Caco-2 (cell line): ENCODE data around the gene SNX32. TPM values are rescaled to one million over a fixed set of nuclear protein-coding genes. Genes with fewer than 3 reads are reported as not detected.

ENCODE experiments used
- BruUV-seq: library from RNA; stranded (reverse); fragments of 400-500 nt; replicated peaks from 2 replicates; lab custom pipeline; 2021; lab: Mats Ljungman, UMichigan
- CTCF ChIA-PET: fragments of 300-600 bp; sonication (Branson Sonifier 250); formaldehyde crosslinking; loops from one replicate; lab custom pipeline; 2022; ENCODE audit warnings: antibody characterized with exemption; lab: Charles Lee
- POLR2A ChIA-PET: fragments of 300-600 bp; sonication (Branson Sonifier 250); formaldehyde crosslinking; loops from one replicate; lab custom pipeline; 2022; ENCODE audit warnings: antibody characterized with exemption; lab: Charles Lee
- DNase-seq, 2 experiments: peaks; one replicate each; pipeline versions ENCODE4 v3.0.0 to v3.0.0-alpha.2; 2020 to 2022
- H3K27me3 ChIP-seq: replicated peaks from 2 replicates; pipeline ENCODE4 v1.6.0; 2011; ENCODE audit warnings: low read length; ENCODE audit not compliant: control insufficient read depth, insufficient read depth
- H3K36me3 ChIP-seq: 2 replicates; pipeline ENCODE4 v1.5.1; 2011; ENCODE audit warnings: low read length; ENCODE audit not compliant: control insufficient read depth, insufficient read depth
- H3K4me1 ChIP-seq: fragments of 250-450 bp; sonication (Bioruptor Pico); 2 replicates; pipeline ENCODE4 v1.5.1; 2020; ENCODE audit warnings: mild to moderate bottlenecking
- H3K4me3 ChIP-seq: 2 replicates; pipeline ENCODE4 v1.5.1; 2011; ENCODE audit warnings: low read depth, mild to moderate bottlenecking, control low read depth, low read length
- H3K9me3 ChIP-seq: fragments of 250-450 bp; sonication (Bioruptor Pico); 2 replicates; pipeline ENCODE4 v1.5.1; 2020; ENCODE audit warnings: mild to moderate bottlenecking, moderate library complexity
- H3K27ac Mint-ChIP-seq: one replicate; pipeline ENCODE4 v1.8.0; 2022; ENCODE audit warnings: mixed read lengths; ENCODE audit not compliant: unreplicated experiment
- H3K27me3 Mint-ChIP-seq: one replicate; pipeline ENCODE4 v1.8.0; 2022; ENCODE audit warnings: mixed read lengths; ENCODE audit not compliant: insufficient read depth, unreplicated experiment
- H3K36me3 Mint-ChIP-seq: one replicate; pipeline ENCODE4 v1.8.0; 2022; ENCODE audit warnings: mild to moderate bottlenecking, mixed read lengths; ENCODE audit not compliant: insufficient read depth, unreplicated experiment
- H3K4me1 Mint-ChIP-seq: one replicate; pipeline ENCODE4 v1.8.0; 2022; ENCODE audit warnings: low read depth, mixed read lengths; ENCODE audit not compliant: unreplicated experiment
- H3K4me3 Mint-ChIP-seq: one replicate; pipeline ENCODE4 v1.8.0; 2022; ENCODE audit warnings: mild to moderate bottlenecking, moderate library complexity, mixed read lengths; ENCODE audit not compliant: unreplicated experiment
- H3K9me3 Mint-ChIP-seq: one replicate; pipeline ENCODE4 v1.8.0; 2022; ENCODE audit warnings: mixed read lengths; ENCODE audit not compliant: unreplicated experiment
- CTCF ChIP-seq, 2 experiments: fragments of 200-600 bp in 1 of 2; IDR thresholded peaks; 1 replicate in 1 of 2; 2 replicates in 1 of 2; pipeline versions ENCODE4 v1.5.1 to v1.8.0; 2011 to 2022; ENCODE audit warnings: antibody characterized with exemption in 1 of 2, control low read depth in 1 of 2, inconsistent platforms in 1 of 2, low read depth in 1 of 2, low read length in 1 of 2, mild to moderate bottlenecking in 1 of 2, moderate library complexity in 1 of 2; ENCODE audit not compliant: insufficient read depth in 1 of 2, severe bottlenecking in 1 of 2, unreplicated experiment in 1 of 2
- intact Hi-C: fragments of 100-400 bp; cut with micrococcal nuclease; formaldehyde crosslinking; loops from one replicate; pipeline ENCODE4 v1.10.0; 2022; ENCODE audit not compliant: unreplicated experiment
- total RNA-seq: library from RNA; stranded (reverse); gene quantifications from 2 replicates; pipeline ENCODE4 v1.2.3, GENCODE V29; 2022

Gene SNX32
- total RNA-seq, 1 experiment from 2014 or later: not detected

- Histone ChIP-seq H3K36me3 (no peaks in the 10 kb centered on the region), H3K27me3 (no peaks in the 10 kb centered on the region), H3K4me1 (peaks cover 21% of the 10 kb centered on the region), H3K4me3 (no peak overlapping the region), H3K9me3 (no peaks in the 10 kb centered on the region)
- no peak for DNase-seq
- peaks cover 2% of the 10 kb centered on the region for H3K27me3 Mint-ChIP-seq
- ChIA-PET POLR2A (interaction anchor here (0.7 to 1.0 kb wide), 2 partner anchors 48 to 50 kb away, joined by 3 to 4 read pairs; partner anchors contain the start of gene CFL1), CTCF (interaction anchor here (0.6 to 1.0 kb wide), 8 partner anchors 48 to 98 kb away, joined by 3 to 19 read pairs (median 4); partner anchors contain the start of genes CFL1, FIBP and KAT5)
- peaks cover 29% of the 10 kb centered on the region for H3K4me1 Mint-ChIP-seq
- no peak overlapping the region for H3K4me3 Mint-ChIP-seq
- no peak for TF ChIP-seq CTCF (IDR thresholded peaks at IDR 0.05; ENCODE audit: insufficient read depth in 1 of 2, low read depth in 1 of 2, low read length in 1 of 2, severe bottlenecking in 1 of 2, unreplicated experiment in 1 of 2)
- intact Hi-C loops: no loop called here
- H3K9me3 Mint-ChIP-seq: peaks cover 9% of the 10 kb centered on the region
- no TSS peak for BruUV-seq
- H3K36me3 Mint-ChIP-seq: peaks cover 14% of the 10 kb centered on the region
- no peak overlapping the region for H3K27ac Mint-ChIP-seq
These were observed 23.5 kb upstream of the SNX32 start for GRCh38 chr11:65810046-65810868.

- Mint-ChIP-seq H3K9me3 (peaks cover 9% of the 10 kb centered on the region), H3K4me3 (no peak overlapping the region), H3K4me1 (peaks cover 39% of the 10 kb centered on the region), H3K36me3 (peaks cover 18% of the 10 kb centered on the region), H3K27me3 (peaks cover 2% of the 10 kb centered on the region), H3K27ac (no peak overlapping the region)
- H3K9me3 ChIP-seq: no peaks in the 10 kb centered on the region
- ChIA-PET CTCF (interaction anchor here (0.5 to 1.2 kb wide), 5 partner anchors 9 to 73 kb away, joined by 3 to 8 read pairs (median 4); partner anchors contain the start of gene AP5B1), POLR2A (interaction anchor here (0.6 to 0.7 kb wide), 2 partner anchors 23 to 47 kb away, joined by 3 to 5 read pairs; no protein-coding TSS in a partner anchor)
- intact Hi-C loops: no loop called here
- no peak for DNase-seq
- H3K4me3 ChIP-seq: no peak overlapping the region
- no TSS peak for BruUV-seq
- no peaks in the 10 kb centered on the region for H3K27me3 ChIP-seq
- TF ChIP-seq CTCF (IDR thresholded peaks at IDR 0.05; ENCODE audit: insufficient read depth in 1 of 2, low read depth in 1 of 2, low read length in 1 of 2, severe bottlenecking in 1 of 2, unreplicated experiment in 1 of 2): no peak
- no peaks in the 10 kb centered on the region for H3K36me3 ChIP-seq
- H3K4me1 ChIP-seq: peaks cover 35% of the 10 kb centered on the region
These were observed 21.8 kb upstream of the SNX32 start for GRCh38 chr11:65811764-65812475.
